ENCODE data around the gene FBXW5. TPM values are rescaled to one million over a fixed set of nuclear protein-coding genes. Genes with fewer than 3 reads are reported as not detected.

The FBXW5 gene
- total RNA-seq, 2 experiments from 2014 or later = 81.2 to 82.1 TPM

DNA sequence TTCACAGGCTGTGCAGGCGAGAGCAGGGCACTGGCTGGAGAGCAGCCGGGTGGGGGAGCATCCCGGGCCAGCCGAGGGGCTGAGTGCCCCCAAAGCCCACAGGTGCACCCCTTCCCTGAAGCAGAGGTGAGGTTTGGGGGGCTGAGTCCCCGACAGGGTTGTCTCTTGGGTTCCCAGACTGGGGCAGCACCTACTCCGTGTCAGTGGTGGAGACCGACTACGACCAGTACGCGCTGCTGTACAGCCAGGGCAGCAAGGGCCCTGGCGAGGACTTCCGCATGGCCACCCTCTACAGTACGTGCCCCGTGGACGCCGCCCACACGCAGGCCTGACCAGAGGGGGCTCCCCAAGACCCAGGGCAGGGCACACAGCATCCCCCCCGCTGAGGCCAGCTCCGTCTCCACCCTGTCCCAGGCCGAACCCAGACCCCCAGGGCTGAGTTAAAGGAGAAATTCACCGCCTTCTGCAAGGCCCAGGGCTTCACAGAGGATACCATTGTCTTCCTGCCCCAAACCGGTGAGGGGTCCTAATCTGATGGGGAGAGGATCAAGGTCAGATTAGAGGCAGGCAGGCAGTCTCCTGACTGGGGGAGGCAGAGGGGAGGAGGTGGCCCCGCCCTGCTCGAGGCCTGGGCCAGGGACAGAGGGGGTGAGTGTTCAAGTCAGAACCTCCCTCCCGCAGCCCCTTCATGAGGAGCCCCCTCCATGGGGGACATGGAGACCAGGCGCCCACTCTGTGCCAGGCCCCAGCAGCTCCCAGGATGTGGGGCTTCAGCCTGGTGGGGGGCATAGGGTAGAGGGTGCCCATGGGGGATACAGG lies 35.4 kb upstream of the FBXW5 start:
- ChIA-PET POLR2A (no interaction called here), CTCF (no interaction called here)

DNA sequence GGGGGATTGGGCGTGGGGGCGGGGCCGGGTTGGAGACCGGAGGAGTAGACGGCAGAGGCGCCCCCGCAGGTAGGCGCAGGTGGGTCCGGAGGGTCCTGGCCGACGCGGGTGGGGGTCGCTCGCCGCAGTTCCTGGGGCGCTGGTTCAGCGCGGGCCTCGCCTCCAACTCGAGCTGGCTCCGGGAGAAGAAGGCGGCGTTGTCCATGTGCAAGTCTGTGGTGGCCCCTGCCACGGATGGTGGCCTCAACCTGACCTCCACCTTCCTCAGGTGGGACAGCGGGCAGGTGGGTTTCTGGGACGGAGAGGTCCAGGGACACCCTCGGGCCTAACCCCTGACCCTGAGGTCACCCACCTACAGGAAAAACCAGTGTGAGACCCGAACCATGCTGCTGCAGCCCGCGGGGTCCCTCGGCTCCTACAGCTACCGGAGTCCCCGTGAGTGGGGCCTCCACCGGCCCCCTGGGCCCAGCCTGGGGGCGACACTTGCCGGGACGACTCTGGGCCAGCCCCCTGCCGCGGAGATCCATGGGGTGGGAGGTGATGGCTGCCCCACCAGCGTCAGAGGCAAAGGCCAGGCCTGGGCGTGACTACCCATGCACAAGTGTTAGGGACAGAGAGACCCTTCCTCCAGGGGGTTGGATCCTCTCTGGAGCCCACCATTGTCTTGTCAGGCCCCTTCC lies 34.5 kb upstream of the FBXW5 start:
- POLR2A ChIA-PET = interaction anchor here (1.2 kb wide), 1 partner anchor 14 kb away, joined by 3 read pairs; the partner anchor contains the start of gene PAXX
- CTCF ChIA-PET = interaction anchor here (0.8 to 1.2 kb wide), 2 partner anchors 10 to 13 kb away, joined by 4 to 5 read pairs; no protein-coding TSS in a partner anchor

DNA sequence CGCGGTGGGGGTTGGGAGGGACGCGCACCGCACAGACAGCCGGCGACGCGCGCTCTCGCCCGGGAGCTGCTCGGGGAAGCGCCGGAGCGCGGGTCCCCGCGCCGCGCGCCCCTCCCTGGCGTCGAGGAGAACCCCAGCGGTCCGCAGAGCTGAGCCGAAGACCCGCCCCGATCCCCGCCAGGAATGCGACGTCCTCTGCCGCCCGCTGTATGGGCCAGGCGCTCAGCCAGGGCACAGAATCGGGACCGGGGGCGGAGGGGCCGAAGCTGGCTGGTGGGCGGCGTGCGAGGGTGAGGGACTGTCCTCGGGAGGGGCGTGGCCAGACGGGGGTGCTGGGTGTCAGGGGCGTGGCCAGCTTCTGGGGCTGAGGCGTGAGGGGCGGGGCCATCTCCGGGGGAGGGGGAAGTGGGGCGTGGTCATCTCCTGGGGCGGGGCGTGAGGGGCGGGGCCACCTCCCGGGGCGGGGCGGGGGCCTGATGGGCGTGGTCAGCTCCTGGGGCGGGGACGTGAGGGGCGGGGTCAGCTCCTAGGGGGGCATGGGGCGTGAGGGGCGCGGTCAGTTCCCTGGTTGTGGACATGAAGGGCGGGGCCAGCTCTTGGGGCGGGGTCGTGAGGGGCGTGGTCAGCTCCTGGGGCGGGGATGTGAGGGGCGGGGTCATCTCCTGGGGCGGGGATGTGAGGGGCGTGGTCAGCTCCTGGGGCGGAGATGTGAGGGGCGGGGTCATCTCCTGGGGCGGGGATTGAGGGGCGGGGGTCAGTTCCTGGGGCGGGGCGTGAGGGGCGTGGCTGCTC lies 33.7 kb upstream of the FBXW5 start:
- POLR2A ChIA-PET = interaction anchor here (1.2 kb wide), 1 partner anchor 14 kb away, joined by 3 read pairs; the partner anchor contains the start of gene PAXX
- CTCF ChIA-PET = interaction anchor here (0.8 to 1.2 kb wide), 2 partner anchors 10 to 12 kb away, joined by 4 to 5 read pairs; no protein-coding TSS in a partner anchor

DNA sequence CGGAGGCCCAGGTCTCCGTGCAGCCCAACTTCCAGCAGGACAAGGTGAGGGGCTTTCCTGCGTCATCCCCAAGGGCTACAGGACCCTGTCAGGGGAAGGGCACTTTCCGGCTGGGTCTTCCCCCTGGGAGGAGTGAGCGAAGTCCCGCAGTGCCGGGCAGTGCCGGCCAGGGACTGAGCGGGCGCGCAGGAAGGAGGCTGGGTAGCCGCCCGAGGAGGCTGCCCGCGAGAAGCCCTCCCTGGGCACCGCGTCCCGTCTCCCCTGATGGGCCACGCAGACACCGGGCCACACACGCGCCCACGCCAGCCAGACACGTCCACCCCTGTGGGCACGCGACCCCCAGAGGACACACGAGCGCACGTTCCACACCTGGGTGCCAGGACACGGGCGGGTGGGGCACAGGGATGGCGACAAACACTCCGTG lies 33.1 kb upstream of the FBXW5 start:
- ChIA-PET CTCF (interaction anchor here (1.2 kb wide), 1 partner anchor 9 kb away, joined by 5 read pairs; no protein-coding TSS in a partner anchor), POLR2A (interaction anchor here (1.2 kb wide), 1 partner anchor 15 kb away, joined by 3 read pairs; the partner anchor contains the start of gene PAXX)

DNA sequence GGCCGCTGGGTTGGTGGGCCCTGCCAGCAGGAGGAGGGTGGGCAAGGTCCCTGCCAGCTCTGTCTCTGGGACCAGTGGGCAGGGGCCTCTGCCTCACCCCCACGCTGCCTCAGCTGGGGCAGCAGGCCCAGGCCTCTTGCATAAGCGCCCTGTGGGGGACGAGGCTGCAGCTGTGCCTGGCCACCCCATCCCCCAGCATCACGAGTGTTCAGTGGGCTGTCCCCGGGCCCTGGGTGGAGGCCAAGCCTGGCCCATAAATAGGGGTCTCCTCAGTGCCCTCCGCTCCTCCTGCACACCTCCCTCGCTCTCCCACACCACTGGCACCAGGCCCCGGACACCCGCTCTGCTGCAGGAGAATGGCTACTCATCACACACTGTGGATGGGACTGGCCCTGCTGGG lies 32.7 kb upstream of the FBXW5 start, which contains the start of gene PTGDS:
PTGDS (plus strand) TSS at position 282 of the 400 bp plus-strand sequence; CDS start at position 357, 75 bp downstream.
- ChIA-PET CTCF (interaction anchor here (0.8 to 3.1 kb wide), 6 partner anchors 12 to 58 kb away, joined by 4 to 17 read pairs (median 8); partner anchors contain the start of genes ABCA2, C8G and CLIC3), POLR2A (no interaction called here)

DNA sequence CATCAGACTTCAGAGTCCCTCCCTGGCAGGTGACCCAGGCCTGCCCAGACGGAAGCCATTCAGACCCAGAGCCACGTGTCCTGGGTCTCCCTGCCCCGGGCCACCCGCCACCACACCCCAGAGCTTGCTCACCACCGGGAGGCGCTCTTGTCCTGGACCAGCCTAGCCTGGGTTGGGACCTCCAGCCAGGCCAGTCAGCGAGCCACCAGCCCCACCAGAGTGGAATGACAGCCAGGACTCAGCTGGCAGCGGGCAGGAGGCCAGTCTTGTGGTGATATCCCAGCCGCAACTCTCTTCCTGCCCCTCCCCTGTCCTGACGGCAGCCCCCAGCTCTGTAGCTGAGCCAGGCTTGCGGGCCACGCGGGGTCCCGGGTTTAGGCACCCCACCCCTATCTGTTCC lies 31.1 kb upstream of the FBXW5 start:
- ChIA-PET POLR2A (no interaction called here), CTCF (interaction anchor here (0.5 to 3.1 kb wide), 17 partner anchors 9 to 249 kb away, joined by 3 to 17 read pairs (median 5); partner anchors contain the start of genes ABCA2, CLIC3, FUT7 and PAXX)

DNA sequence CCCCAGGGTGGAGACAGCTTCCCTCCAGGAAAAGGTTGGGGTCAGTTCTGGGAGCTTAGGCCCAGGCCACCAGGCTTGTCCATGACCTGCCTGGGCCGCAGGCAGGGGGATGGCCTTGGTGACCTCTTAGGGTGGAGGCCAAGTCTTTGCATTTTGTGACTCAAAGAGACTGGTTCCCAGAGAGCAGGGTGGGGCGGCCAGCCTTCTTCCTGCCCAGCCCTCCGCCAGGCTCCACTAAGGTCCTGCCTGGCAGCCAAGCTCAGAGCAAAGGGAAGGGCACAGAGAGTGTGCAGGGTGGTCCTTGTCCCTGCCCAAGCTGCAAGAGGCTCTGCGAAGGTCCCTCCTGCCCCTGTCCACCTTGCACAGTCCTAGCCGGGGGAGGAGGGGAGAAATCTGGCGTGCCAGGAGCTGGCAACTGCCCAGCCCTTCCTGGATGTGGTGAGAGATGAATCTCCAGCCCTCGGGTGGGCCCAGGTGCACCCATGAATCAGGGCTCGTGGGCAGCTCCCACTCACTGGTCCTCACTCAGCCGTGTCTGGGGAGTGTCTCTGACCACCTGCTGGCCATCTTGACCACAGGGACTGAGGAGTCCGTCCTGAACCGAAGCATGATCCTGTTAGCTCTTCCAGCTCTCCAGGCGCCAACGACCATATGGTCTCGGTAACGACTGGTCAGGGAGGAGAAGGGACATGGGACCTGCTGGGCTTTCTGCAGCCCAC lies 30.4 kb upstream of the FBXW5 start:
- ChIA-PET POLR2A (no interaction called here), CTCF (interaction anchor here (0.5 to 3.1 kb wide), 16 partner anchors 10 to 248 kb away, joined by 3 to 17 read pairs (median 4); partner anchors contain the start of genes ABCA2, C8G, CLIC3 and FUT7)

DNA sequence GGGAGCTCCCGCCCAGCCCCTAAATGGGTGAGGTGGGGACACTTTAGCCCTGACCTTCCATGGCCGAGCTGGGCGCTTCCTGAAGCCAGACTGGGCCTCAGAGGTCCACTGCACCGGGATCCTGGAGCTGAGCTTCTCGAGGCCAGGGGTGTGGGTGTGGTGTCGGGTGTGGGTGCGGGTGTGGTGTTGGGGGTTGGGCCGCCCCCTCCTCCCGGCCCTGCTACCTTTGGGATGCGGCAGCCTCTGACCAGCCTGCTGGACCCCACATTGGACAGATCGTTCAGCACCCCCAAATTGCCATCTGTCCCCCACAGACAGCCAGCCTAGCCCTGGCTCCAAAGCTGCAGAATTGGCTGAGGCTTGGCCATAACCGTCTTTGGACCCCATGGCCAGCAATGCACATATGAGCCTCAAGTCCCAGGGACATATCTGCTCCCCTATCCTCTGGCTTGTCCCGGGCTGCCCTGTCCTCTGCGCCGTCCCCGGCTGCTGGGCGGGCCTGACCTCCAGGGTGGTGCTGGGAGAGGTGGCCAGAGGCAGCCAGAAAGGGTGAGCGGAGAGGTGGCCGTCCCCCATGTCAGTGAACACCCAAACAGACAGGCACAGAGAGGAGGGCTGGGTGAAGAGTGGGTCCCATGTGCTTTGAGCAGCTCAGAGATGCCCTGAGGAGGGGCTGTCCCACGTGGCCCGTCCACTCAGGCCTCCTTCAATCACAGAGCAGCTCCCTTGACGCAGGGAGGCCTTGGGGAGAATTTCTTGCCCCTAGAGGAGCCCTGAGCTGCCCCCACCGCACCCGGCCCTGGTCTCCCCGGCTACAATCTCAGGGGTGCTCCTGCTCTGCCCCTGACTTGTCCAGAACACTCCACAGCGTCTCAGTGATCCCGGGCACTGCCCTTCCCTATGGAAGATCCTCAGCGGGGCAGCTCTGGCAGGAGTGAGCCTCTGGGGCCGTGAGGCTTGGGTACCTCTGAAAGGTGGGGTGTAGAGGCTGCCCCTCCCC lies 29.4 kb upstream of the FBXW5 start:
- ChIA-PET CTCF (interaction anchor here (1.0 to 3.1 kb wide), 9 partner anchors 9 to 186 kb away, joined by 3 to 10 read pairs (median 5); partner anchors contain the start of genes FBXW5 and PAXX), POLR2A (no interaction called here)

DNA sequence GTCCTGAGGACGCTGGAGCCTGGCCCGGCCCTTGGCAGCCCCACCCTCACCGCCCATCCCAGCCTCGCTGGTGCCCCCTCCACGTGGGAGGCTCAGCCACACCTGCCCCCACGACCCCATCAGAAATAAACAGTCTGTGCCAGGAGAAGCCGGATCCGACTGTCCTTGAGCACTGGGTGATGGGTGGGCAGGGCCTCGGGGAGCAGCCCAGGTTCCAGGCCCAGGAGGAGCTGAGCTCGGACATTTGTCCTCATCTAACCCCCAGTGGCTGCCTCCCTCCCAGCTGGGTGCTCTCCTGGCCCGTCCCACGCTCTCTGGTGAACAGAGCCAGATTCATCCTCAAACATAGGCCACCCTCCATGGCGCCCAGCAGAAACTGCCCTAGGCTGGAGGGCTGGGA lies 28.2 kb upstream of the FBXW5 start:
- CTCF ChIA-PET = interaction anchor here (1.0 to 1.3 kb wide), 2 partner anchors 29 to 32 kb away, joined by 3 read pairs; partner anchors contain the start of gene FBXW5
- POLR2A ChIA-PET = no interaction called here

DNA sequence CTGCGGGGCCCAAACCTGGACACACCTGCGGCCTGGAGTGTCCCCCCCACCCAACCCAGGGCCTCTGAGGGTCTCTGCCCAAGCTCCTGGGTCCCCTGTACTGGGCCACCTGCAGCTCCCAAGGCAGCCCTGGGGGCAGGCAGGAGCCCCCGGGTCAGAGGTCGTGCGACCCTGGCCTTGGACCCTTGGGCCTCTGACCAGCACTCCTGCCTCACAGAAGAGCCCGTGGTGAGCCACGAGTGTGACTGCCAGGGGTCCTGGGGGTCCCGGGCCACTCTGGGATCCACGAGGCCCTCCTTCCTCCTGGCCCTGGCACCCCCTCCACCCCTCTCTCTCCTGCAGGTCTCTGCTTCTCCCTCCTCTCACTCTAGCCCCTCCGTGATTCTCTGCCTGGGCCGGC lies 27.8 kb upstream of the FBXW5 start:
- POLR2A ChIA-PET = no interaction called here
- CTCF ChIA-PET = interaction anchor here (1.0 kb wide), 1 partner anchor 28 kb away, joined by 3 read pairs; the partner anchor contains the start of gene FBXW5

DNA sequence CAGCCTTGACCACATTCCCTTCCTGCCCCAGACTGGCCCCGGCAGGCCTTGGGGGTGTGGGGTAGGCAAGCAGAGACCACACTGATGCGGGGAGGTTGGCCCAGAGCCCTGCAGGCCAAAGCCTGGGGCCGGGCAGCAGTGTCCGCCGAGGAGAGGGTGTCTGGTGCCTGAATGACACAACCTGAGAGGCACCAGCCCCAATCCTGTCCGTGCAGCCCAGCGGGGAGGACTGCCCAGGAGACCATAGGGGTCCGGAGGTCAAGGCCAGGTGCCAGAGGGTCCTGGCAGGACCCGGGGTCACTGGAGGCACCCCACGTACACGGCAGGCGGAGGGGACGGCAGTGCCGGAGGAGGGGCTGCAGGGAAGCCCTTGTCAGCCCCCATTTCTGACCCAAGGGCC lies 27.2 kb upstream of the FBXW5 start:
- POLR2A ChIA-PET = no interaction called here
- CTCF ChIA-PET = no interaction called here

DNA sequence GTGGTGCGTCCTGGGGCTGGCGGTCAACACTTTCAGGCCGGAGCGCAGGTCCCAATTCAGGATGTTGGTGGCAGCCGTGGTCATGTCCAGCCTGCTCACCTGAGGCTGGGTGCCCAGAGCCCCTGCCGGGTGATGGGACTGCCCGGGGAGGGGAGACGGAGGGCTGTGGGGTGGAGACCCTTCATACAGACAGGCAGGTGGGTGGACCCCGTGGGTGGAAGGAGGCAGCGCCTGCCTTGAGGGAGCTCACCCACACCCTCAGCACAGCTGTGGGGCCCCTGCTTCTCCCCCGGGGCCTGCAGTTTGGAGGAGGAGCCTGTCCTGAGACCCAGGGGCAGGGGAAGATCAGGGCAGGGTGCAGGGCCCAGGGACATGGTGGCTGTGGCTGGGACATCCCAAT lies 25.8 kb upstream of the FBXW5 start:
- ChIA-PET POLR2A (interaction anchor here (1.0 kb wide), 1 partner anchor 17 kb away, joined by 5 read pairs; no protein-coding TSS in a partner anchor), CTCF (interaction anchor here (0.9 to 1.7 kb wide), 2 partner anchors 59 to 76 kb away, joined by 3 to 5 read pairs; no protein-coding TSS in a partner anchor)

DNA sequence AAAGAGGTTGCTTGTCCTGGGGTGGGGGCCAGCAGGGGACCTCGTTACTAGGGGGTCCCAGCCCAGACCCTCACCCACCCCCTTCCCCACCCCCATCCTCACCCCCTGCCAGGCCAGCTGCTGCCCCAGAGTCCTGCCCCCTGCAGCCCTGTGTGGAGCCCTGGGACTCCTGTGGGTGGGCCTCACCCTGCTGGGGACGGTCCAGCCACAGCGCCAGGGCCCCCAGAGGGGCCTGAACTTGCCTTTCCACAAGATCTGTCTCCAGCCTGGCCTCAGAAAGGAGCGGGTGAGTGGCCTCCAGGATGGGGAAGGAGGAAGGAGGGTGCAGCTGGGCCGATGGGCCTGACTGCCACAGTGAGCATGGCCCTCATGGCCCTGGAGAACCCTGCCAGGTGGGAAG lies 25.2 kb upstream of the FBXW5 start:
- ChIA-PET CTCF (interaction anchor here (1.7 kb wide), 1 partner anchor 60 kb away, joined by 5 read pairs; no protein-coding TSS in a partner anchor), POLR2A (no interaction called here)

DNA sequence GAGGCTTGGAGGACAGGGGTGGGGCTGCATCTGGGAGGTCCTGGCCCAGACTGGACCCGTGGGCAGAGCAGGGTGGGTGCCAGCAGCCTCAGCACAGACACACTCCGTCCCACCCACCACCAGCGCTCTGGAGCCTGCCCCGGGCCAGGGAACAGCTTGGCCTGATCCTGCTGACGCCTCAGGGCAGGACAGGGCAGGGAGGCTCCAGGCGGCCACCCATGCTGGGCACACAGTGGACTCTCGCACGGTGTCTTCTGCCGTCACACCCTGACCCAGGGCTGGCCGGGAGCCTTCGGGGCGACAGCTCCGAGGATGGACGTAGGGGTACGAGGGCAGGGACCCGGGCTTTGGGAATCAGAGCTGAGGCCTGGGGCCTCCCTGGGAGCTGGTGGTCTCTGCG lies 24.6 kb upstream of the FBXW5 start:
- POLR2A ChIA-PET = no interaction called here
- CTCF ChIA-PET = interaction anchor here (1.7 to 2.1 kb wide), 2 partner anchors 9 to 61 kb away, joined by 5 read pairs; no protein-coding TSS in a partner anchor

DNA sequence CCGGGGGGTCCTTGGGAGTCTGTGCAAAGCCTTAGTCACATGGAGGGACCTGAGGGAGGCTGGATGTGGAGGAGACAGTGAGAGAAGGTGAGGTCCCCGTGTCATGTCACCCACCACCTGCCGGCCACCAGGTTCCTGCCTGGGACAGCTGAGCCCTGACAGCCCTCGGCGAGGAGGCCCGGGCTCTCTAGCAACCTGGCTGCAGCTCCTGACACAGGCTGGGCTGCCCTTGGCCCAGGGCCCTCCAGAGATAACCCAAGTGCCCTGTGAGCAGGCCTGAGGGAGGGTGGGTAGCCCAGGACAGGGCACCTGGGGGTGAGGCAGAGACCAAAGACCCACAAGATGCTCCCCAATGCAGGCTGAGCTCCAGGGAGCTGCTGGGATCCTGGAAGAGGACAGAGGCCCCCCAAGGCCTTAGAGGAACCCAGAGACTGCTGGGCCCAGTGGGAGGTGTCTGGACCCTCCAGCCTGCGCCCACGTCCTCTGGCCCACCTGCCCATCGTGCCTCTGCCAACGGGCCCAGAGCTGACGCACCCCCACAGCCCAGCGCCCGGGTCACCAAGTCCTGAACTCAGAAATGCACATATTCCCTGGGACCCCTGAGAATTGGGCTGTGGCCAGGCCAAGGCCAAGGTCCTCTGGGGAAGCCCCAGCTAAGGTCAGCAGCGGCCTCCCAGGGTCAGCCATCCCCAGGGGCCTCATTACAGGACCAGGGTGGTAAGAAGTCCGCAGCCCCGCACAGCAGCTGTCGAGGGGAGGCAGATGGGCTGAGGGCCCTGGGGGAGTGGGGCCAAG lies 24.0 kb upstream of the FBXW5 start:
- ChIA-PET CTCF (interaction anchor here (2.1 kb wide), 1 partner anchor 10 kb away, joined by 5 read pairs; no protein-coding TSS in a partner anchor), POLR2A (no interaction called here)

All from activated CD8-positive, alpha-beta memory T cell treated with anti-CD3 and anti-CD28 coated beads for 36 hours (primary cell).